Body of pancreas (tissue), 4 donors: ENCODE results near the gene CUL9.

Experiments used
- POLR2A ChIP-seq, 3 donors: fragments of 450-650 bp; IDR thresholded peaks; one replicate each; pipeline ENCODE4 v1.6.1; 2016; ENCODE audit warnings: antibody characterized with exemption in 3 of 3, mild to moderate bottlenecking in 2 of 3
- TF ChIP-seq, protein P1 (sequence below), 7 experiments: fragments of 450-650 bp in 4 of 7; fragments of 200-600 bp in 3 of 7; sonication (generic) in 3 of 7; IDR thresholded peaks; one replicate each; pipeline ENCODE4 v1.5.1; 2016 to 2019; ENCODE audit warnings: antibody characterized with exemption in 7 of 7

DNA sequence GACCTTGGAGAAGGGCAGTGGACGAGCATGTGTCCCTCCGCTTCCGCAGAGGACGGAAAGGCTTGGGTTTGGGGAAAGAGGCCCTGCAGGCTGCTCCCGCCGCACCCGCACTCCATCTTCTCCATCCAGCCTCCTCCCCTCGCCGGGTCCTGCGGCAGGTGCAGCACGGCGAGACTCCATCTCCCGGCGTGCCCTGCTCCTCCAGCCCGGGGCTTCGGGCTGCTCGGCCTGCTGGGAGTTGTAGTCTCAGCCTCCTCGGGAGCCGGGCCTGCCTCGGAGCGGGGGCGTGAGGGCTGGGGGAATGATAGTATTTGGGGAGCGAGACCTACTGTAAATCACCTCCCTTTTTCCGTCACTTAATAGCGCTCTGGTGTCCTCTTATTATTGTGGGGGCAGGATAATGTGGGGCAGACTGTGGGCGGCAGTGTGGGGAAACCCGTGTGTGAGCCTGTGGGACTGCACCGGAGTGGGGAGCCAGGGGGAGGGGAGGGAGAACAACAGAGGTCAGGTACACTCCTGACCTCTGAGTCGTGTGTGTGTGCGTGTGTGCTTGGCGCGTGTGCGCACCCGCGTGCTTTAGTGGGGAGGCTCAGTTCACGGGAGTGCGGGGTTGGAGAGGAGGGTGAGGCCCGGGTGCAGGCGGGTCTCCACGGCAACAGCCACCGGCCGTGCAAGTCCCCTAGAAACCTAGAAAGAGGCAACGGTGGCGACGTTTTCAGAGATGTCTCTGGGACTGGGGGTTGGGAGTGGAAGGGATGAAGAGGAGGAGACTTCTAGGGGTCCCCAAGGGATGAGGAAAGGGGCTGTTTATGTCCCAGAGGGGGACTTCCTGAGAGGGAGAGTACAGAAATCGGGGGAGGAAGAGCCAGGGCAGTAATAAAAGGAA lies 65.4 kb downstream of the CUL9 start:
- TF ChIP-seq, protein P1, sequence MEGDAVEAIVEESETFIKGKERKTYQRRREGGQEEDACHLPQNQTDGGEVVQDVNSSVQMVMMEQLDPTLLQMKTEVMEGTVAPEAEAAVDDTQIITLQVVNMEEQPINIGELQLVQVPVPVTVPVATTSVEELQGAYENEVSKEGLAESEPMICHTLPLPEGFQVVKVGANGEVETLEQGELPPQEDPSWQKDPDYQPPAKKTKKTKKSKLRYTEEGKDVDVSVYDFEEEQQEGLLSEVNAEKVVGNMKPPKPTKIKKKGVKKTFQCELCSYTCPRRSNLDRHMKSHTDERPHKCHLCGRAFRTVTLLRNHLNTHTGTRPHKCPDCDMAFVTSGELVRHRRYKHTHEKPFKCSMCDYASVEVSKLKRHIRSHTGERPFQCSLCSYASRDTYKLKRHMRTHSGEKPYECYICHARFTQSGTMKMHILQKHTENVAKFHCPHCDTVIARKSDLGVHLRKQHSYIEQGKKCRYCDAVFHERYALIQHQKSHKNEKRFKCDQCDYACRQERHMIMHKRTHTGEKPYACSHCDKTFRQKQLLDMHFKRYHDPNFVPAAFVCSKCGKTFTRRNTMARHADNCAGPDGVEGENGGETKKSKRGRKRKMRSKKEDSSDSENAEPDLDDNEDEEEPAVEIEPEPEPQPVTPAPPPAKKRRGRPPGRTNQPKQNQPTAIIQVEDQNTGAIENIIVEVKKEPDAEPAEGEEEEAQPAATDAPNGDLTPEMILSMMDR (IDR thresholded peaks at IDR 0.05), result peak in 1 of 7 experiments; percentile 30
- TF ChIP-seq POLR2A (IDR thresholded peaks at IDR 0.05), result peak in 2 of 3 donors; percentile 24 to 43
